HL-60 (cell line): Measurements from ENCODE around the gene NEBL.

Experiments used
- DNase-seq, 2 experiments: peaks; one replicate each; pipeline ENCODE4 v3.0.0-alpha.2; 2010 to 2020; ENCODE audit warnings: low read depth in 1 of 2, low spot score in 1 of 2
- H3K27ac ChIP-seq: fragments of 250-450 bp; sonication (Bioruptor Pico); replicated peaks from 2 replicates; pipeline ENCODE4 v1.5.1; 2020; ENCODE audit warnings: mild to moderate bottlenecking, moderate library complexity
- H3K27me3 ChIP-seq: fragments of 250-450 bp; sonication (Bioruptor Pico); 2 replicates; pipeline ENCODE4 v1.5.1; 2021; ENCODE audit warnings: mild to moderate bottlenecking, moderate library complexity; ENCODE audit not compliant: insufficient read depth, poor library complexity, severe bottlenecking
- H3K4me3 ChIP-seq: replicated peaks from 2 replicates; pipeline ENCODE4 v1.5.1; 2011; ENCODE audit warnings: mild to moderate bottlenecking, control low read depth, low read length; ENCODE audit not compliant: insufficient read depth
- CTCF ChIP-seq: IDR thresholded peaks from one replicate; pipeline ENCODE4 v1.5.1; 2011; ENCODE audit warnings: low read length, control low read depth, inconsistent platforms; ENCODE audit not compliant: insufficient read depth
- GABPA ChIP-seq: IDR thresholded peaks from 2 replicates; pipeline ENCODE4 v1.6.1; 2012; ENCODE audit warnings: low read depth
- POLR2AphosphoS5 ChIP-seq: IDR thresholded peaks from 2 replicates; pipeline ENCODE4 v1.6.1; 2012; ENCODE audit warnings: low read depth
- REST ChIP-seq: IDR thresholded peaks from 2 replicates; pipeline ENCODE4 v1.6.1; 2012; ENCODE audit warnings: low read depth; ENCODE audit not compliant: insufficient replicate concordance
- SPI1 ChIP-seq: IDR thresholded peaks from 2 replicates; pipeline ENCODE4 v1.6.1; 2012; ENCODE audit warnings: low read depth, mild to moderate bottlenecking, borderline replicate concordance

The NEBL gene

GRCh38 chr10:20922451-20922850, 25.3 kb upstream of the NEBL start:
- no peak overlapping the region for H3K27ac ChIP-seq
- no peak for TF ChIP-seq SPI1
- no peak for TF ChIP-seq CTCF
- TF ChIP-seq GABPA: no peak
- no peak for TF ChIP-seq REST
- no peak for TF ChIP-seq POLR2AphosphoS5
- no peaks in the 10 kb centered on the region for H3K27me3 ChIP-seq
- H3K4me3 ChIP-seq: no peak overlapping the region
- no peak for DNase-seq

- no peak for DNase-seq
- Histone ChIP-seq H3K27ac (no peak overlapping the region), H3K4me3 (no peak overlapping the region), H3K27me3 (no peaks in the 10 kb centered on the region)
- TF ChIP-seq REST (no peak), POLR2AphosphoS5 (no peak), GABPA (no peak), SPI1 (no peak), CTCF (no peak)
Measured at GRCh38 chr10:20922033-20922432, 24.9 kb upstream of the NEBL start.

- DNase-seq: no peak
- H3K27me3 ChIP-seq: no peaks in the 10 kb centered on the region
- no peak for TF ChIP-seq POLR2AphosphoS5
- TF ChIP-seq CTCF: no peak
- no peak for TF ChIP-seq REST
- TF ChIP-seq SPI1: no peak
- TF ChIP-seq GABPA: no peak
- H3K27ac ChIP-seq: no peak overlapping the region
- no peak overlapping the region for H3K4me3 ChIP-seq
Measured at GRCh38 chr10:20920061-20920460, 22.9 kb upstream of the NEBL start.
